HepG2 (cell line): Measurements from ENCODE around the gene RPL19. TPM values are rescaled to one million over a fixed set of nuclear protein-coding genes. Genes with fewer than 3 reads are reported as not detected.
A peak's percentile ranks its signal among the peaks of the same experiment; 100 is the strongest.

Source experiments
- ISX ChIP-seq: sonication (generic); formaldehyde crosslinking; conservative IDR thresholded peaks from 2 replicates; pipeline ENCODE4 v1.5.0; 2020; ENCODE audit warnings: missing genetic modification reagents
- NBN ChIP-seq: fragments of 450-650 bp; conservative IDR thresholded peaks from 2 replicates; pipeline ENCODE4 v1.6.1; 2017
- NFKB2 ChIP-seq: sonication (generic); formaldehyde crosslinking; IDR thresholded peaks from 2 replicates; pipeline ENCODE4 v1.4.0; 2020; ENCODE audit warnings: missing genetic modification reagents, borderline replicate concordance
- PHB2 ChIP-seq: fragments of 450-650 bp; IDR thresholded peaks from 2 replicates; pipeline ENCODE4 v1.6.1; 2018; ENCODE audit not compliant: partially characterized antibody
- POGZ ChIP-seq: sonication (generic); formaldehyde crosslinking; IDR thresholded peaks from 2 replicates; pipeline ENCODE4 v1.4.0; 2020; ENCODE audit warnings: mild to moderate bottlenecking, missing genetic modification reagents
- RFXANK ChIP-seq: IDR thresholded peaks from 2 replicates; pipeline ENCODE4 v1.6.1; 2016
- SMAD1 ChIP-seq: sonication (generic); formaldehyde crosslinking; IDR thresholded peaks from 2 replicates; pipeline ENCODE4 v1.4.0; 2020; ENCODE audit warnings: missing genetic modification reagents, low read depth, mild to moderate bottlenecking, borderline replicate concordance
- ZBTB8A ChIP-seq: sonication (generic); formaldehyde crosslinking; IDR thresholded peaks from 2 replicates; pipeline ENCODE4 v1.4.0; 2020; ENCODE audit warnings: mild to moderate bottlenecking, low read depth, missing genetic modification reagents, borderline replicate concordance
- ZNF101 ChIP-seq: sonication (generic); formaldehyde crosslinking; IDR thresholded peaks from 2 replicates; pipeline ENCODE4 v1.4.0; 2020; ENCODE audit warnings: mild to moderate bottlenecking, low read depth, missing genetic modification reagents, borderline replicate concordance
- ZNF124 ChIP-seq: sonication (generic); formaldehyde crosslinking; IDR thresholded peaks from 2 replicates; pipeline ENCODE4 v1.4.0; 2020; ENCODE audit warnings: missing genetic modification reagents
- ZNF343 ChIP-seq: sonication (generic); formaldehyde crosslinking; IDR thresholded peaks from 2 replicates; pipeline ENCODE4 v1.4.0; 2020; ENCODE audit warnings: mild to moderate bottlenecking, missing genetic modification reagents
- ZNF460 ChIP-seq: sonication (generic); formaldehyde crosslinking; IDR thresholded peaks from 2 replicates; pipeline ENCODE4 v1.5.1; 2020; ENCODE audit warnings: missing genetic modification reagents, mild to moderate bottlenecking, borderline replicate concordance
- polyA plus RNA-seq, 8 experiments: library from polyadenylated mRNA; depleted of rRNA in 3 of 8; stranded (reverse) in 7 of 8; unstranded in 1 of 8; fragments of >200 nt; fragmentation: Illumina TruSeq in 4 of 8; extraction: Trizol in 4 of 8; gene quantifications; 2 replicates each; pipeline versions ENCODE4 v1.2.1 to v1.2.3, GENCODE V29; 2011 to 2016; ENCODE audit warnings: low read depth in 4 of 8, missing spikeins in 1 of 8, mixed read lengths in 1 of 8; ENCODE audit not compliant: insufficient read depth in 1 of 8
- total RNA-seq, 5 experiments: library from RNA; depleted of rRNA; stranded (reverse); fragments of >200 nt; fragmentation: Illumina TruSeq; extraction: Trizol; gene quantifications; 2 replicates each; pipeline ENCODE4 v1.2.3, GENCODE V29; 2016; ENCODE audit warnings: low read depth in 1 of 5
- TF ChIP-seq, protein P1 (sequence below): sonication (generic); formaldehyde crosslinking; IDR thresholded peaks from 2 replicates; pipeline ENCODE4 v1.8.1; 2023; ENCODE audit warnings: mild to moderate bottlenecking, missing genetic modification reagents
- TF ChIP-seq, protein P2 (sequence below): IDR thresholded peaks from 2 replicates; pipeline ENCODE4 v1.6.1; 2016; ENCODE audit warnings: missing genetic modification reagents, missing compliant biosample characterization
- TF ChIP-seq, protein P3 (sequence below): fragments of 450-650 bp; IDR thresholded peaks from 2 replicates; pipeline ENCODE4 v1.6.1; 2017; ENCODE audit warnings: mild to moderate bottlenecking
- TF ChIP-seq, protein P4 (sequence below): sonication (generic); formaldehyde crosslinking; conservative IDR thresholded peaks from 2 replicates; pipeline ENCODE4 v1.8.0; 2022; ENCODE audit warnings: mild to moderate bottlenecking, moderate library complexity, missing genetic modification reagents
- TF ChIP-seq, protein P5 (sequence below): sonication (generic); formaldehyde crosslinking; IDR thresholded peaks from 2 replicates; pipeline ENCODE4 v1.5.1; 2020; ENCODE audit warnings: mild to moderate bottlenecking, missing genetic modification reagents
- TF ChIP-seq, protein P6 (sequence below): sonication (generic); formaldehyde crosslinking; IDR thresholded peaks from 2 replicates; pipeline ENCODE4 v1.8.1; 2022; ENCODE audit warnings: mild to moderate bottlenecking, missing genetic modification reagents

Gene RPL19
- total and polyA plus RNA-seq, 2 of the 13 experiments (the other 11 are each of a cell fraction or from before 2014, with no cell fraction given), result 2,522 to 2,768 TPM

DNA sequence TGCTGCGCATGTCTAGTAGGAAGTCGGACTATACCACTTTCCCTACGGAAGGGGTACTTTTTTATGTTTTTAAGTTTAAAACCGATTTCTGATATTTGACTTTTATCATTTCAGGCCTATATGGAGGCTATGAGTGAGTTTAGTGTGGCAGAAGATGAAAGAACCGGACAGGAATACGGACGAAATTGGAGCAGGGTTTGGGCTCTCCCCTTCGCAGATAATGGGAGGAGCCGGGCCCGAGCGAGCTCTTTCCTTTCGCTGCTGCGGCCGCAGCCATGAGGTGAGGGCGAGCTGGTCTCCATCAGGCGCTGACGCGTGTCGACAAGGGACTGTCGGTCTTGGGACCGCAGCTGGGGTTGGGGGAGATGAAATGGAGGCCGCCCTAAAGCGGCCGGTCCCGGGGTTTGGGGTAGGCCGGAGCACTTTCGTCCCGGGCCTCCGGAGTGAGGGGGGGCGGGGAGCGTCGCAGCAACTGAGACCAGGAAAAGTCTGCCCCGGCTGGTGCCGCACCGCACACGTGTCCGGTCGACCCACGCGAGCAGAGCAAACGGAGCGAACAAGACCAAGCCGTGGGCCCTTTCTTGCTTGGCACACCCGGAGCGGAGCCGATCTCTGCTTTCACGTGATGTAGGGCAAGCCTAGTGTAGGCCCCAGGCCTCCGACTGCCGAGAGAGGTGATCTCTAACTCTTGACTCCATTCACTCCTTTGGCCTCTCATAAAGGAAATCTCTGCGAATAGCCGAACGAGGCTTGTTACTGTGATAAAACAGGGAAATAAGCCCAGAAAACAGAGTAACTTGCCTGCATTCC is at the start of gene RPL19 (continued):
- TF ChIP-seq, protein P1, sequence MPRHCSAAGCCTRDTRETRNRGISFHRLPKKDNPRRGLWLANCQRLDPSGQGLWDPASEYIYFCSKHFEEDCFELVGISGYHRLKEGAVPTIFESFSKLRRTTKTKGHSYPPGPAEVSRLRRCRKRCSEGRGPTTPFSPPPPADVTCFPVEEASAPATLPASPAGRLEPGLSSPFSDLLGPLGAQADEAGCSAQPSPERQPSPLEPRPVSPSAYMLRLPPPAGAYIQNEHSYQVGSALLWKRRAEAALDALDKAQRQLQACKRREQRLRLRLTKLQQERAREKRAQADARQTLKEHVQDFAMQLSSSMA (CRISPR knock-in tag), result peak; percentile 33; the same call in 1 of the 2 replicates
- TF ChIP-seq NBN (no peak), ZNF124 (CRISPR knock-in tag) (no peak), ZNF460 (CRISPR knock-in tag) (no peak), ISX (peak; percentile 81; the same call in 1 of the 2 replicates), SMAD1 (CRISPR knock-in tag) (no peak), ZBTB8A (no peak), RFXANK (CRISPR knock-in tag) (no peak), ZNF343 (peak; percentile 79; the same call in 1 of the 2 replicates), POGZ (CRISPR knock-in tag) (peak; percentile 35; the same call in 1 of the 2 replicates), PHB2 (no peak), NFKB2 (CRISPR knock-in tag) (peak; percentile 92; the same call in 1 of the 2 replicates), ZNF101 (no peak)
- TF ChIP-seq, protein P2, sequence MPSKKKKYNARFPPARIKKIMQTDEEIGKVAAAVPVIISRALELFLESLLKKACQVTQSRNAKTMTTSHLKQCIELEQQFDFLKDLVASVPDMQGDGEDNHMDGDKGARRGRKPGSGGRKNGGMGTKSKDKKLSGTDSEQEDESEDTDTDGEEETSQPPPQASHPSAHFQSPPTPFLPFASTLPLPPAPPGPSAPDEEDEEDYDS, result peak; percentile 96
- TF ChIP-seq, protein P3, sequence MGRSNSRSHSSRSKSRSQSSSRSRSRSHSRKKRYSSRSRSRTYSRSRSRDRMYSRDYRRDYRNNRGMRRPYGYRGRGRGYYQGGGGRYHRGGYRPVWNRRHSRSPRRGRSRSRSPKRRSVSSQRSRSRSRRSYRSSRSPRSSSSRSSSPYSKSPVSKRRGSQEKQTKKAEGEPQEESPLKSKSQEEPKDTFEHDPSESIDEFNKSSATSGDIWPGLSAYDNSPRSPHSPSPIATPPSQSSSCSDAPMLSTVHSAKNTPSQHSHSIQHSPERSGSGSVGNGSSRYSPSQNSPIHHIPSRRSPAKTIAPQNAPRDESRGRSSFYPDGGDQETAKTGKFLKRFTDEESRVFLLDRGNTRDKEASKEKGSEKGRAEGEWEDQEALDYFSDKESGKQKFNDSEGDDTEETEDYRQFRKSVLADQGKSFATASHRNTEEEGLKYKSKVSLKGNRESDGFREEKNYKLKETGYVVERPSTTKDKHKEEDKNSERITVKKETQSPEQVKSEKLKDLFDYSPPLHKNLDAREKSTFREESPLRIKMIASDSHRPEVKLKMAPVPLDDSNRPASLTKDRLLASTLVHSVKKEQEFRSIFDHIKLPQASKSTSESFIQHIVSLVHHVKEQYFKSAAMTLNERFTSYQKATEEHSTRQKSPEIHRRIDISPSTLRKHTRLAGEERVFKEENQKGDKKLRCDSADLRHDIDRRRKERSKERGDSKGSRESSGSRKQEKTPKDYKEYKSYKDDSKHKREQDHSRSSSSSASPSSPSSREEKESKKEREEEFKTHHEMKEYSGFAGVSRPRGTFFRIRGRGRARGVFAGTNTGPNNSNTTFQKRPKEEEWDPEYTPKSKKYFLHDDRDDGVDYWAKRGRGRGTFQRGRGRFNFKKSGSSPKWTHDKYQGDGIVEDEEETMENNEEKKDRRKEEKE, result no peak
- TF ChIP-seq, protein P4, sequence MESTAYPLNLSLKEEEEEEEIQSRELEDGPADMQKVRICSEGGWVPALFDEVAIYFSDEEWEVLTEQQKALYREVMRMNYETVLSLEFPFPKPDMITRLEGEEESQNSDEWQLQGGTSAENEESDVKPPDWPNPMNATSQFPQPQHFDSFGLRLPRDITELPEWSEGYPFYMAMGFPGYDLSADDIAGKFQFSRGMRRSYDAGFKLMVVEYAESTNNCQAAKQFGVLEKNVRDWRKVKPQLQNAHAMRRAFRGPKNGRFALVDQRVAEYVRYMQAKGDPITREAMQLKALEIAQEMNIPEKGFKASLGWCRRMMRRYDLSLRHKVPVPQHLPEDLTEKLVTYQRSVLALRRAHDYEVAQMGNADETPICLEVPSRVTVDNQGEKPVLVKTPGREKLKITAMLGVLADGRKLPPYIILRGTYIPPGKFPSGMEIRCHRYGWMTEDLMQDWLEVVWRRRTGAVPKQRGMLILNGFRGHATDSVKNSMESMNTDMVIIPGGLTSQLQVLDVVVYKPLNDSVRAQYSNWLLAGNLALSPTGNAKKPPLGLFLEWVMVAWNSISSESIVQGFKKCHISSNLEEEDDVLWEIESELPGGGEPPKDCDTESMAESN (CRISPR knock-in tag), result peak; percentile 93
- TF ChIP-seq, protein P5, sequence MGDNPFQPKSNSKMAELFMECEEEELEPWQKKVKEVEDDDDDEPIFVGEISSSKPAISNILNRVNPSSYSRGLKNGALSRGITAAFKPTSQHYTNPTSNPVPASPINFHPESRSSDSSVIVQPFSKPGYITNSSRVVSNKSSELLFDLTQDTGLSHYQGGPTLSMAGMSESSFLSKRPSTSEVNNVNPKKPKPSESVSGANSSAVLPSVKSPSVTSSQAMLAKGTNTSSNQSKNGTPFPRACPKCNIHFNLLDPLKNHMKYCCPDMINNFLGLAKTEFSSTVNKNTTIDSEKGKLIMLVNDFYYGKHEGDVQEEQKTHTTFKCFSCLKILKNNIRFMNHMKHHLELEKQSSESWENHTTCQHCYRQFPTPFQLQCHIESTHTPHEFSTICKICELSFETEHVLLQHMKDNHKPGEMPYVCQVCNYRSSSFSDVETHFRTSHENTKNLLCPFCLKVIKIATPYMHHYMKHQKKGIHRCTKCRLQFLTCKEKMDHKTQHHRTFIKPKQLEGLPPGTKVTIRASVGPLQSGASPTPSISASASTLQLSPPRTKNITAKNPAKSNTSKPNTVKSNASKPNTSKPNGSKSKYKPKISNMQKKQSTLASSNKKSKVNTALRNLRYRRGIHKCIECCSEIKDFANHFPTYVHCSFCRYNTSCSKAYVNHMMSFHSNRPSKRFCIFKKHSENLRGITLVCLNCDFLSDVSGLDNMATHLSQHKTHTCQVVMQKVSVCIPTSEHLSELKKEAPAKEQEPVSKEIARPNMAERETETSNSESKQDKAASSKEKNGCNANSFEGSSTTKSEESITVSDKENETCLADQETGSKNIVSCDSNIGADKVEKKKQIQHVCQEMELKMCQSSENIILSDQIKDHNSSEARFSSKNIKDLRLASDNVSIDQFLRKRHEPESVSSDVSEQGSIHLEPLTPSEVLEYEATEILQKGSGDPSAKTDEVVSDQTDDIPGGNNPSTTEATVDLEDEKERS (CRISPR knock-in tag), result peak; percentile 63; the same call in 1 of the 2 replicates
- TF ChIP-seq, protein P6, sequence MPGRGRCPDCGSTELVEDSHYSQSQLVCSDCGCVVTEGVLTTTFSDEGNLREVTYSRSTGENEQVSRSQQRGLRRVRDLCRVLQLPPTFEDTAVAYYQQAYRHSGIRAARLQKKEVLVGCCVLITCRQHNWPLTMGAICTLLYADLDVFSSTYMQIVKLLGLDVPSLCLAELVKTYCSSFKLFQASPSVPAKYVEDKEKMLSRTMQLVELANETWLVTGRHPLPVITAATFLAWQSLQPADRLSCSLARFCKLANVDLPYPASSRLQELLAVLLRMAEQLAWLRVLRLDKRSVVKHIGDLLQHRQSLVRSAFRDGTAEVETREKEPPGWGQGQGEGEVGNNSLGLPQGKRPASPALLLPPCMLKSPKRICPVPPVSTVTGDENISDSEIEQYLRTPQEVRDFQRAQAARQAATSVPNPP (CRISPR knock-in tag), result no peak
